ENCODE measurements around the gene LPP. TPM values are rescaled to one million over a fixed set of nuclear protein-coding genes. Genes with fewer than 3 reads are reported as not detected.

Gene LPP
- total and polyA plus RNA-seq, 5 donors from 2014 or later = 14.5 to 102 (median 21.7) TPM

DNA sequence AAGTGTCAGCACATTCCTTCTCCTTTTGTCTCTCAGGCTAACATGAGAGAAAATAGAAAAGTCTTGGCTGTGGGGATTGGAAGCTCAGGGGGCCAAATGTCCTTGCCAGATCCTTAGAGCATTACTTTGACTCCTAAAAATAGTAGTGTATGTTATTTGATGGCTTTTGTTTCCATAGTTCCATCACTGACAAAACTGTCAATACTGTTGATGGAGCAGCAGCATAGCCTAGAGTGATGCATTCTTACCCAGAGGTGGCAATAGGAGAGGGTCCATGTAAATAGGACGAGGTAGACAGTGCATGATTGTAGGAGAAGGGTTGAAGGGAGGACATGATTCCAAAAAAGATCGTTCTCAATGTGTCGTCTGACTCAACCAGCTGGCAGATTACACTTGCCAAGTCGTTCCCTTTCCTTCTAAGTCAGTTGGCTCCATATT, 735.1 kb downstream of the LPP start:
- Mint-ChIP-seq H3K36me3 (peaks cover 21% of the 10 kb centered on the region), H3K27ac (no peak overlapping the region), H3K4me3 (no peak overlapping the region), H3K27me3 (no peaks in the 10 kb centered on the region), H3K9me3 (peaks cover 0 to 2% (median 0%) of the 10 kb centered on the region in 7 donors), H3K4me1 (no peaks in the 10 kb centered on the region)
- no peaks in the 10 kb centered on the region for H3K4me1 ChIP-seq (ENCODE audit: control insufficient read depth, insufficient read depth, low read length, poor library complexity, severe bottlenecking)
- H3K27ac ChIP-seq (ENCODE audit: insufficient read depth, low read length, poor library complexity, severe bottlenecking) = no peak overlapping the region
- no peaks in the 10 kb centered on the region for H3K27me3 ChIP-seq (ENCODE audit: control insufficient read depth, insufficient read depth, low read length)
- no peak for DNase-seq
- peaks cover 1% of the 10 kb centered on the region for H3K36me3 ChIP-seq (ENCODE audit: control insufficient read depth, insufficient read depth, low read length)
- no peak overlapping the region for H3K4me3 ChIP-seq (ENCODE audit: low read depth, low read length)
- no peaks in the 10 kb centered on the region for H3K9me3 ChIP-seq (ENCODE audit: control insufficient read depth in 2 of 2, low read length in 2 of 2)
- no peak for ATAC-seq (ENCODE audit: low read depth in 2 of 2)

DNA sequence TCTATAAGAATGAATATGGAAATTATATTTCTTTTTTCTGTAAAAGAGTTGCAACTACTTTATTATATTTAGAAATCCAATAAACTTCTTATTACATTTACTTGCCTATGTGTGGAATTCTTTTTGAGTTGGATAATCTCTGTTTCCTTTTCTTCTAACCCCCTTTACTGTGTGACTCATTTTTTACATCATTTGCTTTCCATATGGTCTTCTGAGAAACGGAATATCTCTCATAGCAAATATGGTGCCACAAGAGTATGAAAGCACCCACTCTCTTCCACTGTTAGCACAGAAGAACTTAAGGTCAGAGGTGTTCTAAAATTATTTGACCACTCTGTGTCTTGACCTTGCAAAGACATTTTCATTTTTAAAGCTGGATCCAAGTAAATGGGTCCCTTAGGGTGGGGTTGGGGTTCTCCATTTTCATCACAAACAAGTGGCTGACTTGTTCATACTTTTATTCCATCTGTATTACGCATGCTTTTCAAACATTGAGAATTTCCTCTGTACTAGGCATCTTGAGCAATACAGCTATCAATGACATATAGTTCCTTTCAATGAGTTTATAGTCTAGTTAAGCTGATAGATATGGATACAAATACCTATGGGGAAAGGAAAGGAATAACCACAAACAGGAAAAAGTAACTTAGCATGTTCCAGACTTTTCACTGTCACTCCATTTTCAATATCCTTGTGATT, 736.8 kb downstream of the LPP start:
- H3K4me3 Mint-ChIP-seq = no peak overlapping the region
- H3K27me3 Mint-ChIP-seq = no peaks in the 10 kb centered on the region
- ATAC-seq (ENCODE audit: low read depth in 2 of 2) (no peak), DNase-seq (no peak)
- H3K36me3 Mint-ChIP-seq = peaks cover 13% of the 10 kb centered on the region
- no peak overlapping the region for H3K27ac ChIP-seq (ENCODE audit: insufficient read depth, low read length, poor library complexity, severe bottlenecking)
- H3K27ac Mint-ChIP-seq = no peak overlapping the region
- H3K4me1 ChIP-seq (ENCODE audit: control insufficient read depth, insufficient read depth, low read length, poor library complexity, severe bottlenecking) = no peaks in the 10 kb centered on the region
- peaks cover 0 to 2% (median 0%) of the 10 kb centered on the region in 7 donors for H3K9me3 Mint-ChIP-seq
- no peaks in the 10 kb centered on the region for H3K27me3 ChIP-seq (ENCODE audit: control insufficient read depth, insufficient read depth, low read length)
- H3K4me1 Mint-ChIP-seq = no peaks in the 10 kb centered on the region
- H3K9me3 ChIP-seq (ENCODE audit: control insufficient read depth in 2 of 2, low read length in 2 of 2) = no peaks in the 10 kb centered on the region
- H3K36me3 ChIP-seq (ENCODE audit: control insufficient read depth, insufficient read depth, low read length) = peaks cover 1% of the 10 kb centered on the region
- H3K4me3 ChIP-seq (ENCODE audit: low read depth, low read length) = no peak overlapping the region

DNA sequence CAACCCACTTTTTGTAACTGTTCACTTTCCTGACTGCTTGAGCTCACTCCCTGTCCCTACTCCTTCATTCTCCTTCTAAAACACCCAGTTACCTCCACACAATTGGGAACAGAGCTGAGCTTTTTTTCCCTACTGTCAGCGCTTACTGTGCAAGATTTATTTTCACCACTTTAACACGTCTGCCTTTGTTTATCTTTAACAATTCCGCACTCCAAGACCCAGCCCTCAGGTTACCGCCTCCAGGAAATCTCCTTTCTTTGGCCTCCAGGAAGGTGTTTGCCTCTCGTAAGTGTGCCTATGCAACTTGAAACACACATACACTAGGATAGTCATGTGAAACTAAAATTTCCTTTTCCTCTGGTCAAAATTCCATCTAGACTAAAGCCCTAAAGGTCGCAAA, 745.9 kb downstream of the LPP start:
- Mint-ChIP-seq H3K4me3 (no peak overlapping the region), H3K4me1 (no peaks in the 10 kb centered on the region), H3K27me3 (no peaks in the 10 kb centered on the region), H3K36me3 (peaks cover 14% of the 10 kb centered on the region), H3K9me3 (no peaks in the 10 kb centered on the region), H3K27ac (no peak overlapping the region)
- Histone ChIP-seq H3K9me3 (ENCODE audit: control insufficient read depth in 2 of 2, low read length in 2 of 2) (no peaks in the 10 kb centered on the region), H3K4me3 (ENCODE audit: low read depth, low read length) (no peak overlapping the region), H3K27me3 (ENCODE audit: control insufficient read depth, insufficient read depth, low read length) (no peaks in the 10 kb centered on the region), H3K36me3 (ENCODE audit: control insufficient read depth, insufficient read depth, low read length) (no peaks in the 10 kb centered on the region), H3K4me1 (ENCODE audit: control insufficient read depth, insufficient read depth, low read length, poor library complexity, severe bottlenecking) (no peaks in the 10 kb centered on the region), H3K27ac (ENCODE audit: insufficient read depth, low read length, poor library complexity, severe bottlenecking) (no peak overlapping the region)
- ATAC-seq (ENCODE audit: low read depth in 2 of 2) = no peak
- DNase-seq = no peak

DNA sequence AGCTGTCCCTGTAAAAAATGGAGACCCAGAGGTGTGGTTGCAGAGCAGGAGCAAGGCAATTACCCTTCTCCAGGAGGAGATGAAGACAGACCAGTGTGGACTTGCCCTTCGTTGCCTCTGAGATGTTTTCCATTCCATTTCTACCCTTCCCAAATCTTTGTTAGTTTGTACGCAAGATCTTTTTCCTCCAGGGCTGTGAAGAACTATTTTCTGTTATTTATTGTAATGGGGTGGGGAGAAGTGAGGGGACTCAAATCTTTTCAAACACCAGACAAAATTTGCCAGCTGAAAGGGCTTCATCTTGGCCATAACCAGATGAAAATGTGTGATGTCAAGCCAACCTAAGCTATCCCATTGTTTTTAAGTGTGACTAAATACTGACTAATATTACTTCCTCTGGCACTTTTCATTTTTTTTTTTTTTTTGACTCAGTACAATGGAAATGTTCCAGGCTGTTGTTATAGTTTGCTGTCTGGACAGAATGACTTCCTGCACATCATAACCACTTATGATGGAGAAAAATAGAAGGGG, 746.5 kb downstream of the LPP start:
- Mint-ChIP-seq H3K4me1 (no peaks in the 10 kb centered on the region), H3K4me3 (no peak overlapping the region)

DNA sequence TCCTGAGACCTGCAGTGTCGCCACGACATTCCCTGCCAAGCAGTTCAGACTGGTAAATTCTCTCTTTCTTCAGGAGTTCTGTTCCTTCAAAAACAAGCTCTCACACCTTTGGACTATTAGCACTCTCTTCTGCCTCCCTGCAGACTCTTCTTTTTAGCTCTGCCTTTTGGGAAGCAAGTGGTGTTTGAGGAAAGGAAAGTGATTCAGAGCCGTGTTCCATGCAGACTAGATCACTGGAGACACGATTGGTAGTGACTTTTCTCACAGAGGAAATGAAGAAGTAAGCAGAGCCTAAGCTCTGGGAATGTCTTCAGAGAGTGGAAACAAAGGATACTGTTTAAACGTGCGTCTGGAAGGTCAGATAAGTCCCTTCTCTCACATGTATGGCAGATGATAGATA, 747.2 kb downstream of the LPP start:
- no peaks in the 10 kb centered on the region for H3K27me3 Mint-ChIP-seq
- Histone ChIP-seq H3K27ac (ENCODE audit: insufficient read depth, low read length, poor library complexity, severe bottlenecking) (no peak overlapping the region), H3K4me1 (ENCODE audit: control insufficient read depth, insufficient read depth, low read length, poor library complexity, severe bottlenecking) (no peaks in the 10 kb centered on the region), H3K4me3 (ENCODE audit: low read depth, low read length) (no peak overlapping the region), H3K36me3 (ENCODE audit: control insufficient read depth, insufficient read depth, low read length) (no peaks in the 10 kb centered on the region), H3K9me3 (ENCODE audit: control insufficient read depth in 2 of 2, low read length in 2 of 2) (no peaks in the 10 kb centered on the region), H3K27me3 (ENCODE audit: control insufficient read depth, insufficient read depth, low read length) (no peaks in the 10 kb centered on the region)
- no peak overlapping the region for H3K27ac Mint-ChIP-seq
- H3K4me3 Mint-ChIP-seq = no peak overlapping the region
- H3K4me1 Mint-ChIP-seq = no peaks in the 10 kb centered on the region
- ATAC-seq (ENCODE audit: low read depth in 2 of 2) (no peak), DNase-seq (no peak)
- H3K36me3 Mint-ChIP-seq = peaks cover 19% of the 10 kb centered on the region
- H3K9me3 Mint-ChIP-seq = peaks cover 0 to 3% (median 0%) of the 10 kb centered on the region in 7 donors

More for the DNA sequence above, 746.5 kb downstream of the LPP start:
- no peak overlapping the region for H3K27ac Mint-ChIP-seq
- H3K36me3 ChIP-seq (ENCODE audit: control insufficient read depth, insufficient read depth, low read length) = no peaks in the 10 kb centered on the region
- DNase-seq (no peak), ATAC-seq (ENCODE audit: low read depth in 2 of 2) (no peak)
- no peaks in the 10 kb centered on the region for H3K4me1 ChIP-seq (ENCODE audit: control insufficient read depth, insufficient read depth, low read length, poor library complexity, severe bottlenecking)
- no peak overlapping the region for H3K4me3 ChIP-seq (ENCODE audit: low read depth, low read length)
- H3K9me3 ChIP-seq (ENCODE audit: control insufficient read depth in 2 of 2, low read length in 2 of 2) = no peaks in the 10 kb centered on the region
- peaks cover 15% of the 10 kb centered on the region for H3K36me3 Mint-ChIP-seq
- H3K27me3 ChIP-seq (ENCODE audit: control insufficient read depth, insufficient read depth, low read length) = no peaks in the 10 kb centered on the region
- H3K27ac ChIP-seq (ENCODE audit: insufficient read depth, low read length, poor library complexity, severe bottlenecking) = no peak overlapping the region
- peaks cover 0 to 1% (median 0%) of the 10 kb centered on the region in 7 donors for H3K9me3 Mint-ChIP-seq
- H3K27me3 Mint-ChIP-seq = no peaks in the 10 kb centered on the region

DNA sequence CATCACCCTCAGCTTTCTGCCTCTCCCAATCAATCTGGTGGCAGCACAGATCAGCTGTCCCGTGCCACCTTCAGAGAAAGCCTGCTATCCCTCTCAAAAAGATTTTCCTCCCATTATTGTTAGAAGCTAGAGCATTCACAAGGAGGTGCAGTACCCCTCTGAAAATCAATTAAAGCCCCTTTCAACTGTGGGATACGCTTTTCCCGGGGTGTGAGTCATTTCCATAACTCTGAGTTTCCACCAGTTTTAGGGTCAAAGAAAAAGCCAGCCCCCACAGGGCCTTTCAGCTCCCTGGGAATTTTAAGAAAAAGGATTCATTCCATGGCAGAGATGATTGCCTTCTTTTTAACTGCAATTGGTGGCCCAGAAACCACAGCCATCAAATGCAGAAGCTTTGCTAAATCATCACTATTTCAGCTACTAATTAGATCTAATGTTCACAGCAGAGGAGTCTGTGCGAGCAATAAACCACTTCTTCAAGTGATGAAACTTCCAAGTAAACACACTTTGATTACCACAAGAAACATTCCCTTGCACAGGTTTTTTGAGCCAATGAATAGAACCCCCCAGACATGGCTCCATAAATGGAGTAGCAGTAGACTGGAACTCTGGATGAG, 747.8 kb downstream of the LPP start:
- ATAC-seq (ENCODE audit: low read depth in 2 of 2) (no peak), DNase-seq (no peak)
- no peak overlapping the region for H3K4me3 ChIP-seq (ENCODE audit: low read depth, low read length)
- H3K9me3 ChIP-seq (ENCODE audit: control insufficient read depth in 2 of 2, low read length in 2 of 2) = no peaks in the 10 kb centered on the region
- no peaks in the 10 kb centered on the region for H3K4me1 ChIP-seq (ENCODE audit: control insufficient read depth, insufficient read depth, low read length, poor library complexity, severe bottlenecking)
- H3K27me3 ChIP-seq (ENCODE audit: control insufficient read depth, insufficient read depth, low read length) = no peaks in the 10 kb centered on the region
- Mint-ChIP-seq H3K36me3 (peaks cover 19% of the 10 kb centered on the region), H3K9me3 (peaks cover 0 to 3% (median 0%) of the 10 kb centered on the region in 7 donors), H3K27me3 (no peaks in the 10 kb centered on the region), H3K4me3 (no peak overlapping the region), H3K4me1 (no peaks in the 10 kb centered on the region), H3K27ac (no peak overlapping the region)
- no peak overlapping the region for H3K27ac ChIP-seq (ENCODE audit: insufficient read depth, low read length, poor library complexity, severe bottlenecking)
- no peaks in the 10 kb centered on the region for H3K36me3 ChIP-seq (ENCODE audit: control insufficient read depth, insufficient read depth, low read length)

GRCh38 chr3:188904670-188905069, 750.7 kb downstream of the LPP start:
- Mint-ChIP-seq H3K36me3 (peaks cover 19% of the 10 kb centered on the region), H3K4me3 (no peak overlapping the region), H3K27me3 (no peaks in the 10 kb centered on the region), H3K4me1 (no peaks in the 10 kb centered on the region), H3K9me3 (peaks cover 0 to 3% (median 0%) of the 10 kb centered on the region in 7 donors), H3K27ac (no peak overlapping the region)
- DNase-seq = no peak
- no peak overlapping the region for H3K27ac ChIP-seq (ENCODE audit: insufficient read depth, low read length, poor library complexity, severe bottlenecking)
- H3K4me1 ChIP-seq (ENCODE audit: control insufficient read depth, insufficient read depth, low read length, poor library complexity, severe bottlenecking) = no peaks in the 10 kb centered on the region
- H3K4me3 ChIP-seq (ENCODE audit: low read depth, low read length) = no peak overlapping the region
- H3K27me3 ChIP-seq (ENCODE audit: control insufficient read depth, insufficient read depth, low read length) = no peaks in the 10 kb centered on the region
- ATAC-seq (ENCODE audit: low read depth in 2 of 2) = no peak
- no peaks in the 10 kb centered on the region for H3K36me3 ChIP-seq (ENCODE audit: control insufficient read depth, insufficient read depth, low read length)
- no peaks in the 10 kb centered on the region for H3K9me3 ChIP-seq (ENCODE audit: control insufficient read depth in 2 of 2, low read length in 2 of 2)

Measured in CD4-positive, CD25-positive, alpha-beta regulatory T cell (primary cell).